Stimulated activated CD8-positive, alpha-beta memory T cell treated with anti-CD3 and anti-CD28 coated beads, Interleukin-12 subunit alpha, Interleukin-12 subunit beta, amount 100 ng/mL, for 24 hours (primary cell): ENCODE measurements around the gene FAM3C.

ENCODE experiments used
- DNase-seq: peaks from one replicate; pipeline ENCODE4 v3.0.0-alpha.2; 2020; ENCODE audit errors: extremely low read depth

FAM3C gene

DNA sequence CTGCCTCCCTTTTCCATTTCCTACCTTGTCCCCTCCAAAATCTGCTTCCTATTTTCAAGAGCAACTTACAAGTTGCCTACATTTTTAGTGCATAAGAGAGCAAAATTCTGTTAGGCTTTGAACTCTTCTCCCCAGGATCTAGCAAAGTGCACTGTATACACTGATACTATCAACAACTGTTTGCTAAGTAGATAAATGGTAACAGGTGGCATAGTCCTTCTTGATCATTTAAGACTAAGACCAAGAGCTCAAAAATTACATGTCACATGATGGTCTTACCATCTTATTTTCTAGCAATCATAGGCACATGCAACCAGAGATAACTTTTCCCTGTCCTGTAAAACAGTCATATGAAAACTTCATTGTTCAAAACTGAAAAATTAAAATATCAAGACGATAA is 16.2 kb downstream of the FAM3C start:
- no peak for DNase-seq

DNA sequence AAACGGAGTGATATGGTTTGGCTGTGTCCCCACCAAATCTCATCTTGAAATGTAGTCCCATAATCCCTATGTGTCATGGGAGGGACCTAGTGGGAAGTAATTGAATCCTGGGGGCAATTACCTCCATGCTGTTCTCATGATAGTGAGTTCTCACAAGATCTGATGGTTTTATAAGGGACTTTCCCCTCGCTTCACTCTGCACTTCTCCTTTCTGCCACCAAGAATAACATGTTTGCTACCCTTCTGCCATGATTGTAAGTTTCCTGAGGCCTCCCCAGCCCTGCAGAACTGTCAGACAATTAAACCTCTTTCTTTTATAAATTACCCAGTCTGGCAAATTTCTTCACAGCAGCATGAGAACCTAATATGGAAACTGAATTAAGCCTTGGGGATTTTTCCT is 19.1 kb downstream of the FAM3C start:
- no peak for DNase-seq

- no peak for DNase-seq
Measured at GRCh38 chr7:121373177-121373576, 22.9 kb downstream of the FAM3C start.

DNA sequence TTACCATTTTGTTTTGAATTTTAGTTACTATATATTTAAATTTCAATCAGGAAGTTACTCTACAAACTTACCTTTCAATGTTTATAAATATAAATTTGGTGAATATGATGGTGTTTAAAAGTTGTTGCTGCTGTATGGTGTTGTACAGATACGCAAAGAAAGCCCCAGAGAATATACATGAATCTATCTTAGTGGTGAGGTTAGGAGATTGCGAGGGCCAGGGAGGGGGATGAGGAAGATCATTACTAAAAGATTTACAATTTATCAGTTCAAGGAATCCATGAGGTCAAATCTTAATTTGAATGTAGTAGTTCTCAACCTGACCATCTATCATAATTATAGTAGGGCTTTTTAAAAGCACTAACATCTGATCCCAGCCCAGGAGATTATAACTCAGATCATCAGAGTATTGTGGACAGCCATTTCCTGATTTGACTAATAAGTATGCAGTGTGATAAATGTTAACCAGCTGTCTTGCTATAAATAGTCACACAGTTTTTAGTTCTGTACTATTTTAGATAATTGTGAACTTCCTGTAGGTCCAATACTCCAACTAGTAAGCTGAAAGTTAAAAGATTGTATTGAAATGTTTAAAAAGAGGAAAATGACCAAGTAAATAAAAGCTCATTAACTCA is 23.6 kb downstream of the FAM3C start:
- no peak for DNase-seq

DNA sequence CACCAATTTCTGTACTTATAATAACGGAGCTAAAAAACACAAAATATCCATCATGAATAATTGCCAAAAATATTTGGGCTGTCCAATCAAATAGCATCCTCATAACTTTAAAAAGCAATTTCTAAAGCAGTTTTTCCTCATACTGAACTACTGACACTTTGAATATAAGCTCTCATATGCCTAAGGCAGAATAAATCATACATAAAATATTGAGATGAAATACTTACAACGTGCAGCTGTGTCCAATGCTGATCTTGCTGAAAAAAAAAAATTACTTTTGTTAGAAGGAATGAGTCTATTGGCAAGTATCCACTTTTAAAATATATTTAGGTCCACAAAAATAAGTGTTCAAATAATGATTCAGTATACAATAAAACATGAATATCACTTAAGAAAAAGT is 24.2 kb downstream of the FAM3C start:
- no peak for DNase-seq

- no peak for DNase-seq
Measured at GRCh38 chr7:121371367-121371766, 24.7 kb downstream of the FAM3C start.

- no peak for DNase-seq
Measured at GRCh38 chr7:121369462-121369861, 26.6 kb downstream of the FAM3C start.

- no peak for DNase-seq
Measured at GRCh38 chr7:121366852-121367431, 29.2 kb downstream of the FAM3C start.

- DNase-seq, result no peak
Measured at GRCh38 chr7:121360564-121360963, 35.5 kb downstream of the FAM3C start.

DNA sequence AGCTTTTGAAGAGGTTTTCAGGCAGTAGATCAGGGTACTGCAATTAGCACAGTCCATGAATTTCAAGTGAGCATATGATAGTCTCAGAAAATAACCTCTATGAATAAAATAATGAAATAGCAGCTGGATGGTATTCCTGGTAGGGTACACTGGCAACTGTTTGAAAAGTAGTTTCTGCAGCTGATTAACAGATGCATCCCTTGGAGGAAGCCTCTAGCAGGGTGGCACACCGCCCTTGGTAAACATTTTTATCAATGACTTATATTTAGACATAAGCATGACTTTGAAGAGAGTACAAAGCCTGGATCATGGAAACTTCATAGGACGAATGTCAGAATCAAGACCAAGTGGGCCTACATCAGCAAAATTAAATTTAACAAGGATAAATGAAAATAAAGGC is 40.5 kb downstream of the FAM3C start:
- DNase-seq, result no peak

DNA sequence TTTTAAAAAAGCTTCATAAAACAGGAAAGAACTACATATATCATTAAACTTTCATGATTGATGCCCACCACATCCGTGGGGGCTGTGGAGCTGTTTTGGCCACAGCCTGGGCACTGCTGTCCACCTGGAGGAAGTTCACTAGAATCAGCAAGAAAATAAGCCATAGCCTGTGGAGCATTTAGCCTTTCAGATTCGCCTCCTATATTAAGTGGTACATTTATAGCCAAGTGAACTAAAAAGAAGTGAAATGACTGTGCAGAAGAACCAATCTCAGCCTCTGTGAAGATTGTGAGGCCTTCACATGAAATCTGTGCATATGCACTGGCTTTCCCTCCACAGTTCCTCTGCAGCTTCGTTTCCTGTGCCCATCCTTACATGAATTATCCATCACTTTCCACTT is 43.8 kb downstream of the FAM3C start:
- DNase-seq, result no peak

GRCh38 chr7:121351682-121352081 is 44.4 kb downstream of the FAM3C start:
- DNase-seq, result no peak

DNA sequence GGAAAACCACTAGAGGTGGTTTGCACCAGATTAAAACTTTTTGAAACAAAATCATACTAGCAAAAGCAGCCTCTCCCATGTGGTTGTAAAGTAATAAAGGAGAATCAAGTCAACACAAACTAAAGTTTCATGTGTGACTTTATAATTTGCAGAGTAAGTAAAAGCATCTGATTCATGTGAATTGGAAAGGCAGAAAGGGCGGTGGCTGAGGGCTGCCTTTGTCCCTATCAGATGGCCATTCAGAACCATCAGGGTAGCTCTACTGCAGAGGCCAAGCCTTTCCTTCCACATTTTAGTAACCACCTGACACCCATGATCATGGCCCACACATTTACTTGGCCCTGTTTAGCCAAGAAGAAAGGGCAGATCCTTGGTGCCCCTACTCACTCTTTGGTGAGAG is 51.6 kb downstream of the FAM3C start:
- no peak for DNase-seq

- no peak for DNase-seq
Measured at GRCh38 chr7:121344093-121344492, 52.0 kb downstream of the FAM3C start.

GRCh38 chr7:121343302-121343701 is 52.8 kb downstream of the FAM3C start:
- no peak for DNase-seq

DNA sequence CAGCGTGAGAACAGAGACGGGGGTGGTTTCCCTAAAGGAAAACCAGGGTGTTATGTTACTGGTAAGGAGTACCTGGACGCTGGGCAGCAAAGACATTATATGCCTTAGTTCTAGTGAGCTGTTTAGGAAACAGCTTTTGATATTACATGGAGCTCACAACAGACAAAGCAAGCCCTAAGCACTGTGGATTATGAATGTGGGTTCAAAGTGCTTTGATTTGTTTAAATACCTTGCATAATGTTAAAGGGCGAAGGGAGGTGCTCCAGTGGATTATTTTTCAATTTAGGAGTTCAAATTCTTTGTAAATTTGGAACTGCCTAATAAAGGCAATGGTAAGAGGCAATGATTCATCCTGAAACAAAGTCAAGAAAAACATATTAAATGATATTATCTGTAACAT is 53.5 kb downstream of the FAM3C start:
- no peak for DNase-seq

GRCh38 chr7:121341933-121342332 is 54.2 kb downstream of the FAM3C start:
- no peak for DNase-seq

DNA sequence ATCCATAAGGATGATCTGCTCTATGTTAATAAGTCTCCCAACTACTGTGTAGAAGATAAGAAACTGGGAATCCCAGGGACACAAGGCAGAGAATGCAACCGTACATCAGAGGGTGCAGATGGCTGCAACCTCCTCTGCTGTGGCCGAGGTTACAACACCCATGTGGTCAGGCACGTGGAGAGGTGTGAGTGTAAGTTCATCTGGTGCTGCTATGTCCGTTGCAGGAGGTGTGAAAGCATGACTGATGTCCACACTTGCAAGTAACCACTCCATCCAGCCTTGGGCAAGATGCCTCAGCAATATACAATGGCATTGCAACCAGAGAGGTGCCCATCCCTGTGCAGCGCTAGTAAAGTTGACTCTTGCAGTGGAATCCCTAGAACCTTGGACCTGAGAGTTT is 57.0 kb downstream of the FAM3C start:
- DNase-seq, result no peak

- DNase-seq, result no peak
Measured at GRCh38 chr7:121337398-121337797, 58.7 kb downstream of the FAM3C start.

- DNase-seq, result no peak
Measured at GRCh38 chr7:121336579-121336978, 59.5 kb downstream of the FAM3C start.

GRCh38 chr7:121334875-121335648 is 61.0 kb downstream of the FAM3C start:
- no peak for DNase-seq

DNA sequence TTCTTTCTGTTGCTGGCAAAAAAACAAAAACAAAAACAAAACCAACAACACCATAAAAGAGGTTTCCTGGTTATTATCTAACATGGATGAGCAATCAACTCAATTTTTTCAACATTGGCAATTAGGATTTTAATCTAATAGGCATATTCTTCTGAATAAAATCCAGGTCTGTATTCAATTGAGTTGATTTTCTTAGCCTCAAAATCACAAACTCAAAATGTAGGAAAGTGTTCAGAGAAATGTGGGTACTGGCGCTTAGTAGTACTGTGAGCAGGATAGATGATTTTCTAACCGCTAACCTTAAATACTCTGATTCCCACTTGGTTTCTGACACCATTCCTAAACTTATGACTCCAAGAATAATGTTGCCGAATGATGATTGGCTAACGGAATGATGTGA is 61.7 kb downstream of the FAM3C start:
- no peak for DNase-seq

GRCh38 chr7:121331574-121331973 is 64.5 kb downstream of the FAM3C start:
- DNase-seq, result no peak
